Endodermal cell (in vitro differentiated cells): ENCODE results near the gene GPC3. TPM values are rescaled to one million over a fixed set of nuclear protein-coding genes. Genes with fewer than 3 reads are reported as not detected.
"Not testable (repeated sequence)": the region's sequence is repeated elsewhere in the genome, so short reads cannot be mapped to it uniquely, and the experiment has no call there.

Source experiments
- DNase-seq: peaks from one replicate; pipeline ENCODE4 v3.0.0-alpha.2; 2017
- H3K27ac ChIP-seq: 2 replicates; pipeline ENCODE4 v1.5.1; 2013; ENCODE audit warnings: mild to moderate bottlenecking, low read depth, low read length, moderate library complexity
- H3K27me3 ChIP-seq: 2 replicates; pipeline ENCODE4 v1.6.1; 2013; ENCODE audit warnings: mild to moderate bottlenecking, low read length, moderate library complexity; ENCODE audit not compliant: insufficient read depth, control insufficient read depth, poor library complexity, severe bottlenecking
- H3K36me3 ChIP-seq: 2 replicates; pipeline ENCODE4 v1.7.0; 2013; ENCODE audit warnings: mild to moderate bottlenecking, low read length, moderate library complexity; ENCODE audit not compliant: control insufficient read depth, insufficient read depth
- H3K4me1 ChIP-seq: one replicate; pipeline ENCODE4 v1.7.0; 2013; ENCODE audit warnings: low read length; ENCODE audit not compliant: control insufficient read depth, insufficient read depth
- H3K4me3 ChIP-seq: 2 replicates; pipeline ENCODE4 v1.5.1; 2013; ENCODE audit warnings: mild to moderate bottlenecking, low read length, moderate library complexity
- H3K9ac ChIP-seq: 2 replicates; pipeline ENCODE4 v1.6.1; 2013; ENCODE audit warnings: mild to moderate bottlenecking, low read length, moderate library complexity; ENCODE audit not compliant: poor library complexity, severe bottlenecking; ENCODE audit errors: extremely low read depth
- H3K9me3 ChIP-seq: 2 replicates; pipeline ENCODE4 v1.6.1; 2013; ENCODE audit warnings: mild to moderate bottlenecking, low read length, moderate library complexity; ENCODE audit not compliant: control insufficient read depth
- H3K27ac Mint-ChIP-seq: 2 replicates; pipeline ENCODE4 v1.8.0; 2020; ENCODE audit warnings: mixed read lengths
- H3K27me3 Mint-ChIP-seq: 2 replicates; pipeline ENCODE4 v1.8.0; 2021; ENCODE audit warnings: mild to moderate bottlenecking, mixed read lengths; ENCODE audit not compliant: insufficient read depth
- H3K36me3 Mint-ChIP-seq: 2 replicates; pipeline ENCODE4 v1.8.0; 2020; ENCODE audit warnings: low read depth, mixed read lengths
- H3K4me1 Mint-ChIP-seq: 2 replicates; pipeline ENCODE4 v1.8.0; 2020; ENCODE audit warnings: mixed read lengths
- H3K4me3 Mint-ChIP-seq: 2 replicates; pipeline ENCODE4 v1.8.0; 2020; ENCODE audit warnings: mild to moderate bottlenecking, moderate library complexity, mixed read lengths
- H3K9me3 Mint-ChIP-seq: 2 replicates; pipeline ENCODE4 v1.8.0; 2020; ENCODE audit warnings: mild to moderate bottlenecking, mixed read lengths
- CTCF ChIP-seq: fragments of 200-600 bp; sonication (generic); conservative IDR thresholded peaks from 2 replicates; pipeline ENCODE4 v1.5.0; 2021; ENCODE audit warnings: antibody characterized with exemption, mild to moderate bottlenecking
- WGBS, 2 experiments: methylation state at CpG; one replicate each; pipeline versions ENCODE4 v1.1.5 to v1.1.7; 2013; ENCODE audit warnings: missing lambda C conversion rate in 2 of 2, mixed read lengths in 1 of 2; ENCODE audit not compliant: insufficient coverage in 1 of 2, insufficient read length in 1 of 2; 5-methylcytosine and 5-hydroxymethylcytosine counted together
- total RNA-seq, 2 donors: library from RNA; stranded (reverse); fragmentation: NEBNext Ultra II Directional in 1 of 2; extraction: Animal tissue kit (Norgen Biotek cat#: 25700) in 1 of 2; gene quantifications; 2 replicates in 1 of 2; 3 replicates in 1 of 2; pipeline ENCODE4 v1.2.1, GENCODE V29; 2021

GPC3 gene
- total RNA-seq, 2 donors from 2014 or later, result 39.5 to 125 TPM

GRCh38 chrX:133630362-133630761, 355.0 kb downstream of the GPC3 start:
- H3K36me3 ChIP-seq, result no peaks in the 10 kb centered on the region
- no peaks in the 10 kb centered on the region for H3K9me3 ChIP-seq
- Mint-ChIP-seq H3K4me3 (no peak overlapping the region), H3K9me3 (peaks cover 10% of the 10 kb centered on the region), H3K36me3 (peaks cover 4% of the 10 kb centered on the region), H3K27ac (peak overlapping the region; percentile 67), H3K27me3 (no peaks in the 10 kb centered on the region), H3K4me1 (peaks cover 24% of the 10 kb centered on the region)
- no peak for DNase-seq
- no peak overlapping the region for H3K9ac ChIP-seq
- no peak for TF ChIP-seq CTCF
- no peaks in the 10 kb centered on the region for H3K4me1 ChIP-seq
- H3K27me3 ChIP-seq, result no peaks in the 10 kb centered on the region
- no peak overlapping the region for H3K4me3 ChIP-seq
- WGBS, 2 experiments, result 89% methylated on average over 4 of the region's 4 CpGs; no CpG with 5 or more reads in 1 of the 2 experiments
- H3K27ac ChIP-seq, result no peak overlapping the region

DNA sequence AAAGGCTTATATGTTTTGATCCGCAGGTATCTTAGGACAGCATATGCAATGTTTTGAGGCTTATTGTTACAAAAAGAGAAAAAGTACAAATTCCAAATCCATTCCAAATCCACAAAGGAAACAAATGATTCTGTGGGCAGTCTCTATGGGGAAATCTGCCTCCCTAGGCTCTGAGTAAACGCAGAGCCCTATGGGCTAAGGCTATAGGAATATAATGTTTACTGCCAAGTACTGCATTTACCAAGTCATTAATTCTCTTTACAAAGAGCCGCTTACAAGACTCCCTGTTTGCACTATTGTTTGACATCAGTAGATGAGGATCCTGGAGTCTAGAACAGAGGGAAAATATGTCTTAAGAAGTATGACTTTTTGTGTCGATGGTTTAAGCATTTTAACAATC, 357.7 kb downstream of the GPC3 start:
- Mint-ChIP-seq H3K27ac (no peak overlapping the region), H3K9me3 (peaks cover 25% of the 10 kb centered on the region), H3K4me1 (peaks cover 27% of the 10 kb centered on the region), H3K36me3 (peaks cover 5% of the 10 kb centered on the region), H3K27me3 (peaks cover 3% of the 10 kb centered on the region), H3K4me3 (no peak overlapping the region)
- no peak overlapping the region for H3K27ac ChIP-seq
- WGBS, 2 experiments, result 100% methylated on average over 1 of the region's 4 CpGs; no CpG with 5 or more reads in 1 of the 2 experiments
- H3K9ac ChIP-seq, result no peak overlapping the region
- no peak for DNase-seq
- no peak for TF ChIP-seq CTCF
- H3K4me1 ChIP-seq, result no peaks in the 10 kb centered on the region
- no peak overlapping the region for H3K4me3 ChIP-seq
- H3K9me3 ChIP-seq, result no peaks in the 10 kb centered on the region
- H3K27me3 ChIP-seq, result no peaks in the 10 kb centered on the region
- H3K36me3 ChIP-seq, result no peaks in the 10 kb centered on the region

GRCh38 chrX:133621384-133621783, 364.0 kb downstream of the GPC3 start:
- not testable (repeated sequence) for H3K27me3 ChIP-seq, H3K36me3 ChIP-seq, H3K4me3 ChIP-seq, H3K9ac ChIP-seq, H3K27ac ChIP-seq, H3K4me1 ChIP-seq, H3K4me3 Mint-ChIP-seq, DNase-seq, H3K27me3 Mint-ChIP-seq, H3K9me3 ChIP-seq, H3K4me1 Mint-ChIP-seq, H3K27ac Mint-ChIP-seq
- WGBS, 2 experiments, result 86 to 96% methylated on average over 4 to 9 of the region's 10 CpGs
- Mint-ChIP-seq H3K9me3 (peaks cover 65% of the 10 kb centered on the region), H3K36me3 (peaks cover 30% of the 10 kb centered on the region)

- no peak for DNase-seq
- Histone ChIP-seq H3K27me3 (no peaks in the 10 kb centered on the region), H3K9me3 (peaks cover 6% of the 10 kb centered on the region), H3K36me3 (no peaks in the 10 kb centered on the region), H3K4me1 (no peaks in the 10 kb centered on the region), H3K27ac (no peak overlapping the region), H3K4me3 (no peak overlapping the region), H3K9ac (no peak overlapping the region)
- peaks cover 13% of the 10 kb centered on the region for H3K9me3 Mint-ChIP-seq
- no peak for TF ChIP-seq CTCF
- H3K4me3 Mint-ChIP-seq, result no peak overlapping the region
- H3K27me3 Mint-ChIP-seq, result no peaks in the 10 kb centered on the region
- H3K27ac Mint-ChIP-seq, result no peak overlapping the region
- H3K36me3 Mint-ChIP-seq, result peaks cover 6% of the 10 kb centered on the region
- WGBS, 2 experiments, result 71% methylated on average over 1 of the region's 1 CpG; no CpG with 5 or more reads in 1 of the 2 experiments
- H3K4me1 Mint-ChIP-seq, result peaks cover 8% of the 10 kb centered on the region
Observed at GRCh38 chrX:133611676-133612075, 373.7 kb downstream of the GPC3 start.
